H9 (cell line): ENCODE measurements around the gene COL28A1. TPM values are rescaled to one million over a fixed set of nuclear protein-coding genes. Genes with fewer than 3 reads are reported as not detected.

Experiments
- DNase-seq: peaks from one replicate; pipeline ENCODE4 v3.0.0-alpha.2; 2017
- H2AFZ ChIP-seq: one replicate; pipeline ENCODE4 v1.6.1; 2013; ENCODE audit warnings: mild to moderate bottlenecking, low read length, control low read depth, moderate library complexity
- H2AK5ac ChIP-seq: 2 replicates; pipeline ENCODE4 v1.6.1; 2013; ENCODE audit warnings: low read length, control low read depth, mixed read lengths; ENCODE audit not compliant: insufficient read length
- H2BK120ac ChIP-seq: one replicate; pipeline ENCODE4 v1.6.1; 2013; ENCODE audit warnings: low read depth, mild to moderate bottlenecking, low read length, control low read depth, inconsistent platforms; ENCODE audit not compliant: poor library complexity, severe bottlenecking
- H2BK12ac ChIP-seq: 2 replicates; pipeline ENCODE4 v1.6.1; 2013; ENCODE audit warnings: low read length, control low read depth, mixed read lengths, low read depth; ENCODE audit not compliant: insufficient read length
- H2BK15ac ChIP-seq: 2 replicates; pipeline ENCODE4 v1.6.1; 2013; ENCODE audit warnings: low read depth, low read length, control low read depth
- H2BK20ac ChIP-seq: one replicate; pipeline ENCODE4 v1.6.1; 2013; ENCODE audit warnings: low read depth, mild to moderate bottlenecking, low read length, control low read depth, inconsistent platforms; ENCODE audit not compliant: poor library complexity, severe bottlenecking
- H2BK5ac ChIP-seq: 2 replicates; pipeline ENCODE4 v1.6.1; 2013; ENCODE audit warnings: low read length, control low read depth, mixed read lengths; ENCODE audit not compliant: insufficient read length
- H3K14ac ChIP-seq: 2 replicates; pipeline ENCODE4 v1.6.1; 2013; ENCODE audit warnings: low read length, control low read depth; ENCODE audit not compliant: insufficient read depth
- H3K18ac ChIP-seq: 2 replicates; pipeline ENCODE4 v1.6.1; 2013; ENCODE audit warnings: low read depth, mild to moderate bottlenecking, mixed read lengths, low read length, control low read depth; ENCODE audit not compliant: insufficient read length
- H3K23ac ChIP-seq: 2 replicates; pipeline ENCODE4 v1.6.1; 2013; ENCODE audit warnings: low read length, control low read depth, mixed read lengths, low read depth; ENCODE audit not compliant: insufficient read length
- H3K23me2 ChIP-seq: 2 replicates; pipeline ENCODE4 v1.6.1; 2013; ENCODE audit warnings: low read depth, mild to moderate bottlenecking, mixed read lengths, low read length, control low read depth; ENCODE audit not compliant: insufficient read length, poor library complexity, severe bottlenecking
- H3K27ac ChIP-seq: 2 replicates; pipeline ENCODE4 v1.5.1; 2013; ENCODE audit warnings: low read length, control low read depth, mixed read lengths, low read depth; ENCODE audit not compliant: insufficient read length
- H3K27me3 ChIP-seq: 2 replicates; pipeline ENCODE4 v1.6.1; 2013; ENCODE audit warnings: low read length, control low read depth, inconsistent platforms; ENCODE audit not compliant: insufficient read depth
- H3K4ac ChIP-seq: 2 replicates; pipeline ENCODE4 v1.6.1; 2013; ENCODE audit warnings: low read depth, mild to moderate bottlenecking, control low read depth, inconsistent platforms, low read length, moderate library complexity
- H3K4me1 ChIP-seq: 2 replicates; pipeline ENCODE4 v1.6.1; 2013; ENCODE audit warnings: low read length, control low read depth, inconsistent platforms; ENCODE audit not compliant: insufficient read depth
- H3K4me2 ChIP-seq: 2 replicates; pipeline ENCODE4 v1.6.1; 2013; ENCODE audit warnings: low read length, control low read depth, mixed read lengths; ENCODE audit not compliant: insufficient read length, insufficient read depth
- H3K56ac ChIP-seq: 2 replicates; pipeline ENCODE4 v1.6.1; 2013; ENCODE audit warnings: low read depth, mild to moderate bottlenecking, mixed read lengths, low read length, control low read depth; ENCODE audit not compliant: insufficient read length
- H3K79me1 ChIP-seq: 2 replicates; pipeline ENCODE4 v1.6.1; 2013; ENCODE audit warnings: low read depth, mild to moderate bottlenecking, moderate library complexity, low read length, control low read depth, inconsistent platforms; ENCODE audit not compliant: insufficient read depth, poor library complexity, severe bottlenecking
- H3K79me2 ChIP-seq: 2 replicates; pipeline ENCODE4 v1.6.1; 2013; ENCODE audit warnings: low read length, control low read depth, inconsistent platforms; ENCODE audit not compliant: insufficient read depth
- H3K9ac ChIP-seq: 2 replicates; pipeline ENCODE4 v1.6.1; 2013; ENCODE audit warnings: low read length, control low read depth, mixed read lengths; ENCODE audit not compliant: insufficient read length; ENCODE audit errors: extremely low read depth
- H3K9me3 ChIP-seq: one replicate; pipeline ENCODE4 v1.6.1; 2013; ENCODE audit warnings: low read depth, low read length, inconsistent platforms; ENCODE audit not compliant: control insufficient read depth
- H3T11ph ChIP-seq: one replicate; pipeline ENCODE4 v1.6.1; 2013; ENCODE audit warnings: mild to moderate bottlenecking, low read length, control low read depth, inconsistent platforms
- H4K20me1 ChIP-seq: one replicate; pipeline ENCODE4 v1.6.1; 2013; ENCODE audit not compliant: control insufficient read depth, insufficient read length, insufficient read depth
- H4K5ac ChIP-seq: 2 replicates; pipeline ENCODE4 v1.6.1; 2013; ENCODE audit warnings: low read depth, mild to moderate bottlenecking, mixed read lengths, low read length, control low read depth; ENCODE audit not compliant: insufficient read length
- H4K8ac ChIP-seq: replicated peaks from 2 replicates; pipeline ENCODE4 v1.6.1; 2013; ENCODE audit warnings: low read length, control low read depth, mixed read lengths, low read depth; ENCODE audit not compliant: insufficient read length
- H4K91ac ChIP-seq: 2 replicates; pipeline ENCODE4 v1.6.1; 2013; ENCODE audit warnings: low read depth, mild to moderate bottlenecking, moderate library complexity, mixed read lengths, low read length, control low read depth; ENCODE audit not compliant: insufficient read length
- H3K27ac Mint-ChIP-seq, 3 experiments: 2 replicates in 2 of 3; 3 replicates in 1 of 3; pipeline ENCODE4 v1.8.0; 2020 to 2021; ENCODE audit warnings: mixed read lengths in 3 of 3, mild to moderate bottlenecking in 1 of 3, moderate library complexity in 1 of 3
- H3K27me3 Mint-ChIP-seq: 2 replicates; pipeline ENCODE4 v1.8.0; 2021; ENCODE audit warnings: low read depth, mild to moderate bottlenecking, moderate library complexity, mixed read lengths
- H3K36me3 Mint-ChIP-seq, 3 experiments: 2 replicates in 2 of 3; 3 replicates in 1 of 3; pipeline ENCODE4 v1.8.0; 2020 to 2021; ENCODE audit warnings: low read depth in 3 of 3, mixed read lengths in 3 of 3; ENCODE audit not compliant: insufficient read depth in 1 of 3
- H3K4me1 Mint-ChIP-seq, 2 experiments: 2 replicates each; pipeline ENCODE4 v1.8.0; 2020; ENCODE audit warnings: mixed read lengths in 2 of 2
- H3K4me3 Mint-ChIP-seq, 2 experiments: 2 replicates in 1 of 2; 3 replicates in 1 of 2; pipeline ENCODE4 v1.8.0; 2020 to 2021; ENCODE audit warnings: mild to moderate bottlenecking in 2 of 2, mixed read lengths in 2 of 2, moderate library complexity in 1 of 2
- H3K9me3 Mint-ChIP-seq, 2 experiments: 2 replicates in 1 of 2; 3 replicates in 1 of 2; pipeline ENCODE4 v1.8.0; 2020; ENCODE audit warnings: mild to moderate bottlenecking in 2 of 2, mixed read lengths in 2 of 2, moderate library complexity in 1 of 2
- CTCF ChIP-seq: fragments of 200-600 bp; sonication (generic); conservative IDR thresholded peaks from 3 replicates; pipeline ENCODE4 v1.8.0; 2021; ENCODE audit warnings: antibody characterized with exemption, mild to moderate bottlenecking
- WGBS: extraction: QIAGEN DNeasy Blood & Tissue Kit; methylation state at CpG from one replicate; pipeline ENCODE4 v1.1.7; 2013; ENCODE audit warnings: missing lambda C conversion rate, low lambda C conversion rate, mixed read lengths; ENCODE audit not compliant: insufficient read length; ENCODE audit errors: extremely low coverage; 5-methylcytosine and 5-hydroxymethylcytosine counted together
- total RNA-seq: library from RNA; stranded (reverse); gene quantifications from 2 replicates; pipeline ENCODE4 v1.2.1, GENCODE V29; 2021

Gene COL28A1
- total RNA-seq, 1 experiment from 2014 or later = 0.66 TPM

GRCh38 chr7:7452119-7452518, 83.6 kb downstream of the COL28A1 start:
- Histone ChIP-seq H3K18ac (no peak overlapping the region), H3K9me3 (no peaks in the 10 kb centered on the region), H3K27me3 (no peaks in the 10 kb centered on the region), H2AFZ (no peak overlapping the region), H2BK12ac (no peak overlapping the region), H3K9ac (no peak overlapping the region), H2AK5ac (no peak overlapping the region), H2BK120ac (no peak overlapping the region), H3K27ac (no peak overlapping the region), H3K14ac (no peak overlapping the region), H4K8ac (no peak overlapping the region), H4K91ac (no peak overlapping the region), H2BK20ac (no peak overlapping the region), H3K79me2 (no peaks in the 10 kb centered on the region), H3K4me2 (no peak overlapping the region), H3K4ac (no peak overlapping the region), H3K23ac (no peak overlapping the region), H3K79me1 (no peaks in the 10 kb centered on the region), H3K23me2 (no peaks in the 10 kb centered on the region), H4K5ac (no peak overlapping the region), H3T11ph (no peak overlapping the region), H3K56ac (no peak overlapping the region), H2BK15ac (no peak overlapping the region), H4K20me1 (no peaks in the 10 kb centered on the region), H2BK5ac (no peak overlapping the region), H3K4me1 (no peaks in the 10 kb centered on the region)
- WGBS = no CpG with 5 or more reads among the region's 3 CpGs
- Mint-ChIP-seq H3K9me3 (peaks cover 15 to 16% of the 10 kb centered on the region in 2 experiments), H3K4me1 (peaks cover 0 to 2% of the 10 kb centered on the region in 2 experiments; a peak in 1 of 4 replicates), H3K27me3 (no peaks in the 10 kb centered on the region), H3K27ac (no peak overlapping the region), H3K4me3 (no peak overlapping the region), H3K36me3 (peaks cover 6 to 28% (median 13%) of the 10 kb centered on the region in 3 experiments)
- TF ChIP-seq CTCF = no peak
- DNase-seq = no peak
